ENCODE results near the gene AGAP5.

GRCh38 chr10:73647875-73648651, 49.8 kb downstream of the AGAP5 start:
- TF ChIP-seq CTCF (CRISPR knock-in tag; IDR thresholded peaks at IDR 0.05) (no peak), PRPF4 (IDR thresholded peaks at IDR 0.05; ENCODE audit: low read depth, low read length, poor library complexity, severe bottlenecking) (no peak), NFIC (IDR thresholded peaks at IDR 0.05; ENCODE audit: low read length) (no peak), ZFP36 (IDR thresholded peaks at IDR 0.05; ENCODE audit: borderline replicate concordance, low read depth, low read length, partially characterized antibody) (no peak), ZBTB1 (CRISPR knock-in tag; IDR thresholded peaks at IDR 0.05; ENCODE audit: borderline replicate concordance) (no peak), SP2 (CRISPR knock-in tag; IDR thresholded peaks at IDR 0.05) (no peak), MTA1 (CRISPR knock-in tag; IDR thresholded peaks at IDR 0.05; ENCODE audit: borderline replicate concordance) (no peak), RBFOX2 (IDR thresholded peaks at IDR 0.05; ENCODE audit: low read depth, low read length) (no peak)

Measured in HepG2 (cell line).